ENCODE data around the gene HMHB1. TPM values are rescaled to one million over a fixed set of nuclear protein-coding genes. Genes with fewer than 3 reads are reported as not detected.

Gene HMHB1
- polyA plus RNA-seq, 1 donor from 2014 or later, result not detected

GRCh38 chr5:143770450-143770849 is 41.5 kb upstream of the HMHB1 start:
- Histone ChIP-seq H3K79me2 (replicated peaks; ENCODE audit: insufficient read depth, low read length) (no peaks in the 10 kb centered on the region), H3F3A (ENCODE audit: insufficient read depth, low read length, poor library complexity, severe bottlenecking) (no peaks in the 10 kb centered on the region), H3K9ac (ENCODE audit: low read length) (no peak overlapping the region), H2AFZ (ENCODE audit: low read depth, low read length) (no peak overlapping the region), H3K36me3 (ENCODE audit: insufficient read depth, low read length) (no peaks in the 10 kb centered on the region), H3K4me3 (ENCODE audit: low read length) (no peak overlapping the region), H3K27me3 (ENCODE audit: insufficient read depth, low read depth, low read length) (no peaks in the 10 kb centered on the region), H3K9me3 (ENCODE audit: low read length) (no peaks in the 10 kb centered on the region), H3K9me2 (ENCODE audit: insufficient read depth, low read length) (no peaks in the 10 kb centered on the region), H3K27ac (ENCODE audit: low read length) (no peak overlapping the region), H3K4me2 (ENCODE audit: low read length) (no peak overlapping the region), H4K20me1 (ENCODE audit: insufficient read depth) (no peaks in the 10 kb centered on the region)
- TF ChIP-seq, protein P1, sequence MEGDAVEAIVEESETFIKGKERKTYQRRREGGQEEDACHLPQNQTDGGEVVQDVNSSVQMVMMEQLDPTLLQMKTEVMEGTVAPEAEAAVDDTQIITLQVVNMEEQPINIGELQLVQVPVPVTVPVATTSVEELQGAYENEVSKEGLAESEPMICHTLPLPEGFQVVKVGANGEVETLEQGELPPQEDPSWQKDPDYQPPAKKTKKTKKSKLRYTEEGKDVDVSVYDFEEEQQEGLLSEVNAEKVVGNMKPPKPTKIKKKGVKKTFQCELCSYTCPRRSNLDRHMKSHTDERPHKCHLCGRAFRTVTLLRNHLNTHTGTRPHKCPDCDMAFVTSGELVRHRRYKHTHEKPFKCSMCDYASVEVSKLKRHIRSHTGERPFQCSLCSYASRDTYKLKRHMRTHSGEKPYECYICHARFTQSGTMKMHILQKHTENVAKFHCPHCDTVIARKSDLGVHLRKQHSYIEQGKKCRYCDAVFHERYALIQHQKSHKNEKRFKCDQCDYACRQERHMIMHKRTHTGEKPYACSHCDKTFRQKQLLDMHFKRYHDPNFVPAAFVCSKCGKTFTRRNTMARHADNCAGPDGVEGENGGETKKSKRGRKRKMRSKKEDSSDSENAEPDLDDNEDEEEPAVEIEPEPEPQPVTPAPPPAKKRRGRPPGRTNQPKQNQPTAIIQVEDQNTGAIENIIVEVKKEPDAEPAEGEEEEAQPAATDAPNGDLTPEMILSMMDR (IDR thresholded peaks at IDR 0.05; ENCODE audit: poor library complexity, severe bottlenecking), result no peak
- no peak for TF ChIP-seq SMC3 (conservative IDR thresholded peaks at IDR 0.05; ENCODE audit: poor library complexity)
- no peak for TF ChIP-seq TAF1 (IDR thresholded peaks at IDR 0.05; ENCODE audit: low read depth)
- no peak for TF ChIP-seq REST (IDR thresholded peaks at IDR 0.05; ENCODE audit: borderline replicate concordance)
- no peak for TF ChIP-seq MXI1 (conservative IDR thresholded peaks at IDR 0.05; ENCODE audit: poor library complexity, severe bottlenecking)
- no peak for TF ChIP-seq RAD21 (conservative IDR thresholded peaks at IDR 0.05)

DNA sequence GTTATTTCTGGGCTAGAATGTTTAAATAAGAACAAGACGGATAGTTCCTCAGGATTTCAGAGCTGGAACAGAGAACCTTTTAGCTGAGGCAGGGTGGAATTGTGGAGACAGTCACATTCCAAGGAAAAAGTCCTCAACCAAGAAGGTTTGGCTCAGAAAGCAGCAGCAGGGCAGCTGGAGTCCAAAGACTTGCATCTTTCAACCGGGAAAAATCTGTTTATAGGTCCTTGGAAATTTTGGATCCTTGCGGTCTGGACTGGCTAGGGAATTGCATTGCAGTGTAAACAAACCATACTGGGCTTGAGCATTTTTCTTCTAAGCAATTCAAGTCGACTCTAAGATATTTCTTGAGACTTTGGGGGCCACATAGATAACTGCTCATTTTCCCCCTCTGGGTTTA is 40.8 kb upstream of the HMHB1 start:
- Histone ChIP-seq H3K36me3 (ENCODE audit: insufficient read depth, low read length) (no peaks in the 10 kb centered on the region), H3K9ac (ENCODE audit: low read length) (no peak overlapping the region), H3K4me2 (ENCODE audit: low read length) (no peak overlapping the region), H3K79me2 (replicated peaks; ENCODE audit: insufficient read depth, low read length) (no peaks in the 10 kb centered on the region), H3K4me3 (ENCODE audit: low read length) (no peak overlapping the region), H3K9me2 (ENCODE audit: insufficient read depth, low read length) (no peaks in the 10 kb centered on the region), H3K27me3 (ENCODE audit: insufficient read depth, low read depth, low read length) (no peaks in the 10 kb centered on the region), H2AFZ (ENCODE audit: low read depth, low read length) (no peak overlapping the region), H3F3A (ENCODE audit: insufficient read depth, low read length, poor library complexity, severe bottlenecking) (no peaks in the 10 kb centered on the region), H4K20me1 (ENCODE audit: insufficient read depth) (no peaks in the 10 kb centered on the region), H3K9me3 (ENCODE audit: low read length) (no peaks in the 10 kb centered on the region), H3K27ac (ENCODE audit: low read length) (no peak overlapping the region)
- TF ChIP-seq MXI1 (conservative IDR thresholded peaks at IDR 0.05; ENCODE audit: poor library complexity, severe bottlenecking), result no peak
- TF ChIP-seq, protein P1 (IDR thresholded peaks at IDR 0.05; ENCODE audit: poor library complexity, severe bottlenecking), result no peak
- no peak for TF ChIP-seq REST (IDR thresholded peaks at IDR 0.05; ENCODE audit: borderline replicate concordance)
- no peak for TF ChIP-seq SMC3 (conservative IDR thresholded peaks at IDR 0.05; ENCODE audit: poor library complexity)
- no peak for TF ChIP-seq POLR2AphosphoS5 (IDR thresholded peaks at IDR 0.05)
- no peak for TF ChIP-seq RAD21 (conservative IDR thresholded peaks at IDR 0.05)
- TF ChIP-seq EZH2 (IDR thresholded peaks at IDR 0.05; ENCODE audit: borderline replicate concordance, insufficient read depth, low read length, poor library complexity, severe bottlenecking), result no peak
- TF ChIP-seq EP300 (conservative IDR thresholded peaks at IDR 0.05; ENCODE audit: poor library complexity, severe bottlenecking), result no peak
- TF ChIP-seq TAF1 (IDR thresholded peaks at IDR 0.05; ENCODE audit: low read depth), result no peak
